Putamen (tissue), 1 donor: Measurements from ENCODE around the gene LHFPL6.

Experiments
- DNase-seq: peaks from one replicate; pipeline ENCODE4 v3.0.0-alpha.2; 2016; ENCODE audit warnings: low spot score

Gene LHFPL6

GRCh38 chr13:39590466-39591036, 12.4 kb downstream of the LHFPL6 start:
- DNase-seq = no peak

- no peak for DNase-seq
These were observed 14.6 kb downstream of the LHFPL6 start for GRCh38 chr13:39588384-39588783.

GRCh38 chr13:39587939-39588338, 15.1 kb downstream of the LHFPL6 start:
- DNase-seq = no peak

GRCh38 chr13:39586958-39587605, 15.9 kb downstream of the LHFPL6 start:
- DNase-seq = no peak

GRCh38 chr13:39586151-39586550, 16.8 kb downstream of the LHFPL6 start:
- DNase-seq = no peak

- DNase-seq = no peak
These were observed 17.8 kb downstream of the LHFPL6 start for GRCh38 chr13:39585219-39585618.

GRCh38 chr13:39580881-39581575, 22.0 kb downstream of the LHFPL6 start:
- DNase-seq = no peak

GRCh38 chr13:39578821-39579291, 24.1 kb downstream of the LHFPL6 start:
- no peak for DNase-seq

- no peak for DNase-seq
These were observed 25.0 kb downstream of the LHFPL6 start for GRCh38 chr13:39577838-39578491.

GRCh38 chr13:39577203-39577602, 25.8 kb downstream of the LHFPL6 start:
- no peak for DNase-seq

- DNase-seq = no peak
These were observed 27.3 kb downstream of the LHFPL6 start for GRCh38 chr13:39575641-39576238.

GRCh38 chr13:39571502-39572092, 31.4 kb downstream of the LHFPL6 start:
- no peak for DNase-seq

GRCh38 chr13:39567569-39567968, 35.4 kb downstream of the LHFPL6 start:
- no peak for DNase-seq

GRCh38 chr13:39566216-39566869, 36.6 kb downstream of the LHFPL6 start:
- DNase-seq = no peak

GRCh38 chr13:39565036-39565949, 37.7 kb downstream of the LHFPL6 start:
- no peak for DNase-seq

- DNase-seq = peak; percentile 20
These were observed 39.6 kb downstream of the LHFPL6 start for GRCh38 chr13:39563470-39563735.

- no peak for DNase-seq
These were observed 41.0 kb downstream of the LHFPL6 start for GRCh38 chr13:39561971-39562370.

- DNase-seq = peak; percentile 53
These were observed 43.1 kb downstream of the LHFPL6 start for GRCh38 chr13:39559847-39560246.

GRCh38 chr13:39557285-39557955, 45.6 kb downstream of the LHFPL6 start:
- no peak for DNase-seq

- no peak for DNase-seq
These were observed 46.1 kb downstream of the LHFPL6 start for GRCh38 chr13:39556866-39557265.
